Lung (tissue), 12 donors: ENCODE measurements around the gene MVB12A. TPM values are rescaled to one million over a fixed set of nuclear protein-coding genes. Genes with fewer than 3 reads are reported as not detected.
A peak's percentile ranks its signal among the peaks of the same experiment; 100 is the strongest.

Source experiments
- ATAC-seq: fragments of 200-7000 bp; cut with Tn5 transposase; one replicate; pipeline ENCODE4 v1.9.1; 2020; ENCODE audit warnings: moderate number of reproducible peaks; ENCODE audit not compliant: insufficient read depth, low FRiP score
- DNase-seq, 3 donors: peaks; one replicate each; pipeline ENCODE4 v3.0.0-alpha.2; 2013 to 2017
- H3K27ac ChIP-seq, 2 donors: one replicate each; pipeline ENCODE4 v1.5.1; 2013; ENCODE audit warnings: mild to moderate bottlenecking in 2 of 2, moderate library complexity in 2 of 2, control low read depth in 1 of 2, inconsistent platforms in 1 of 2, low read depth in 1 of 2, low read length in 1 of 2
- H3K27me3 ChIP-seq, 3 donors: one replicate each; pipeline ENCODE4 v1.5.1; 2013; ENCODE audit warnings: low read length in 2 of 3; ENCODE audit not compliant: control insufficient read depth in 3 of 3, insufficient read depth in 3 of 3
- H3K36me3 ChIP-seq, 4 donors: one replicate each; pipeline ENCODE4 v1.5.1; 2013; ENCODE audit warnings: low read length in 4 of 4, mild to moderate bottlenecking in 1 of 4, moderate library complexity in 1 of 4; ENCODE audit not compliant: control insufficient read depth in 4 of 4, insufficient read depth in 4 of 4
- H3K4me1 ChIP-seq, 5 donors: one replicate each; pipeline ENCODE4 v1.5.1; 2013; ENCODE audit warnings: low read length in 5 of 5, mild to moderate bottlenecking in 2 of 5, moderate library complexity in 1 of 5; ENCODE audit not compliant: control insufficient read depth in 5 of 5, insufficient read depth in 5 of 5
- H3K4me3 ChIP-seq: one replicate; pipeline ENCODE4 v1.5.1; 2013; ENCODE audit warnings: mild to moderate bottlenecking, control low read depth, moderate library complexity
- H3K9ac ChIP-seq, 2 donors: one replicate each; pipeline ENCODE4 v1.5.1; 2013; ENCODE audit warnings: low read length in 2 of 2, control low read depth in 1 of 2; ENCODE audit not compliant: insufficient read depth in 1 of 2
- H3K9me3 ChIP-seq, 4 donors: one replicate each; pipeline ENCODE4 v1.5.1; 2013; ENCODE audit warnings: low read length in 3 of 4, mild to moderate bottlenecking in 1 of 4, moderate library complexity in 1 of 4; ENCODE audit not compliant: control insufficient read depth in 4 of 4, insufficient read depth in 3 of 4
- CTCF ChIP-seq: IDR thresholded peaks from 2 replicates; pipeline ENCODE4 v1.5.1; 2012; ENCODE audit warnings: mild to moderate bottlenecking; ENCODE audit errors: control extremely low read depth, extremely low read depth
- WGBS, 2 donors: extraction: QIAGEN DNeasy Blood & Tissue Kit; methylation state at CpG; one replicate each; pipeline ENCODE4 v1.1.7; 2013; 5-methylcytosine and 5-hydroxymethylcytosine counted together
- polyA plus RNA-seq, 2 donors: library from polyadenylated mRNA; stranded (reverse); fragments of 200-250 nt; gene quantifications; one replicate each; pipeline ENCODE4 v1.2.1, GENCODE V29; 2013
- total RNA-seq, 2 donors: library from RNA; depleted of rRNA in 1 of 2; stranded (reverse); fragments of >200 nt in 1 of 2; gene quantifications; one replicate each; pipeline ENCODE4 v1.2.1, GENCODE V29; 2014 to 2021
- donor health status: control.
- donor health status: control.
- donor health status: Bipolar disorder and iron deficiency.
- donor health status: healthy.
- donor health status: DM: yes; HTN: yes; CAD: no.

MVB12A gene
- total and polyA plus RNA-seq, 4 donors: 28.5 to 66.9 (median 60.8) TPM

- TF ChIP-seq CTCF: no peak
- 16% methylated on average over 56 to 57 of the region's 58 CpGs for WGBS, 2 donors
- H3K27ac ChIP-seq: no peak overlapping the region
- no peak overlapping the region for H3K9ac ChIP-seq
- H3K9me3 ChIP-seq: peaks cover 0 to 5% (median 0%) of the 10 kb centered on the region in 4 donors
- no peaks in the 10 kb centered on the region for H3K36me3 ChIP-seq
- DNase-seq: peak in 1 of 3 donors; percentile 13
- H3K4me3 ChIP-seq: no peak overlapping the region
- peaks cover 0 to 5% (median 0%) of the 10 kb centered on the region in 5 donors for H3K4me1 ChIP-seq
- ATAC-seq: no peak
- H3K27me3 ChIP-seq: peaks cover 3 to 33% (median 29%) of the 10 kb centered on the region in 3 donors
Observed at GRCh38 chr19:17455308-17456123, 35.7 kb downstream of the MVB12A start.

- WGBS, 2 donors: 59 to 70% methylated on average over 11 of the region's 11 CpGs
- Histone ChIP-seq H3K4me1 (peaks cover 0 to 5% (median 0%) of the 10 kb centered on the region in 5 donors), H3K27ac (no peak overlapping the region), H3K36me3 (no peaks in the 10 kb centered on the region), H3K4me3 (no peak overlapping the region), H3K9me3 (peaks cover 0 to 5% (median 0%) of the 10 kb centered on the region in 4 donors), H3K9ac (no peak overlapping the region), H3K27me3 (peaks cover 3 to 33% (median 29%) of the 10 kb centered on the region in 3 donors)
- no peak for DNase-seq
- no peak for TF ChIP-seq CTCF
- no peak for ATAC-seq
Observed at GRCh38 chr19:17456127-17456526, 36.3 kb downstream of the MVB12A start.

GRCh38 chr19:17457616-17458015 is 37.8 kb downstream of the MVB12A start:
- H3K27me3 ChIP-seq: peaks cover 3 to 33% (median 29%) of the 10 kb centered on the region in 3 donors
- 46 to 64% methylated on average over 6 of the region's 6 CpGs for WGBS, 2 donors

More at GRCh38 chr19:17457616-17458015, 37.8 kb downstream of the MVB12A start:
- Histone ChIP-seq H3K36me3 (no peaks in the 10 kb centered on the region), H3K4me3 (no peak overlapping the region), H3K9ac (no peak overlapping the region), H3K4me1 (peaks cover 0 to 5% (median 0%) of the 10 kb centered on the region in 5 donors), H3K27ac (no peak overlapping the region), H3K9me3 (peaks cover 0 to 5% (median 0%) of the 10 kb centered on the region in 4 donors)
- ATAC-seq (no peak), DNase-seq (no peak)
- TF ChIP-seq CTCF: no peak
